ENCODE measurements around the gene ZNF396.
A peak's percentile ranks its signal among the peaks of the same experiment; 100 is the strongest.

ZNF396 gene

DNA sequence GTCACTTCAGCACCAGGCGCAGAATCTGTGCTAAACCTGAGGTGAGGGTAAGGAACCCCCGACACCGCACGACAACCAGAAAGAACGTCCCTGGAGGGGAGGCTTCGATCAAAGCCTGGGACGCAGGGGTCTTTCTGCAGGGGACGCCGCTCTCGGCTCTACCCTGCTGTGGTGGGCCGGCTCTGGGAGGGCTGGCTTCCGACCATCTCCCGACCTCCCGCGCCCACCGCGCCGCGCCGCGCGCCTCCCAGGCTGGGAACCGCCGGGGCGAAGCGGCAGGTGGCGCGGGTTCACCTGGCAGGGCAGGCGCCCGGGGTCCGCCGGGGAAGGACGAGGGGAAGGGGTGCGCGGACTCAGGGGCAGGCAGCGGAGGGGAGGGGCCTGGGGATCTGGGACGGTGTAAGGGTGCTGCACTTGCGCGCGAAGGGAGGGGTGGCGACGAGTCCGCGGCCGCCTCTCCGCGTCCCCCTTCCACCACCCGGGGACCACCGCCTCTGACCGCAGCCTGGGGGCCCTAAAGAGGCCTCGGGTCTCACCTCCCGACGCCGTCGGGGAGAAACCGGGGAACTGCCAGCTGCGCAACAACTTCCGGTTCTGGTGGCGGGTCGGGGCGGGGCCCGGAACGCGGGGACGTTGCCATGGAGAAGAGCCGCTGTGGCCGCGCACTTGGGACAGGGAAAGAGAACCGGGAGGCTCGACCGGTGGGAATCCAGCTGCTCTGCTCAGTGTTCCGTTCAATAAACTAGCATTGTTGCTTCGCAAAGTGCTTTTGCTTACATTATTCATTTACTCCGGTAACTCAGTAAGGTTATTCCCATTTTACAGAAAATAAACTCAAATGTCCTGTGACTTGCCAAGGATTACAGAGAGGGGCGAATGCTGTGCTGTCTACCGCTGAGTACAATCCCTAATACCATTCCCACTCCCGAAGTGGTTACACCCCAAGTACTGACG, at the start of gene ZNF396:
TSS of gene ZNF396 (minus strand) at position 596 of the 954 bp plus-strand sequence. CDS start 3,045 bp downstream, outside the sequence.
- peak within 1 kb of the TSS; percentile 71 for H3K4me3 ChIP-seq (ENCODE audit: low read depth, low read length)

DNA sequence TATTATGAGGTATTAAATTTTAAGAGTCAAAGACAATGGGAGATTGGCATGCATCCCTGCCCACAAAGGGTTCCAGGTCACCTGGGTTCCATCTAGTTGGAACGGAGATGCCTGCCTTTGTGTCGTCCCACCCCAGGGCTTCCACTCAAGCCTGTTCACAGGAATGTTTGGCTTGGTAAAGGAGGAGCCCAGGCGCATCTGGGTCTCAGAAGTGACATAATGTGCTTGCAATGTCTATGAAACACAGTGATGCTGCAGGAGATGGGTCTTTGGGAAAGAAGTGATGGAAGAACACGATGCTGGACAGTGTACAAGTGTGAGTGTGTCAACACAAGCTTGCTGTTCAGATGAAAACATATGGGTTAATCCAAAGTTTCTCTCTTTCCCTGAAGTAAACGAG, 49.6 kb upstream of the ZNF396 start:
- no peak overlapping the region for H3K4me3 ChIP-seq (ENCODE audit: low read depth, low read length)

DNA sequence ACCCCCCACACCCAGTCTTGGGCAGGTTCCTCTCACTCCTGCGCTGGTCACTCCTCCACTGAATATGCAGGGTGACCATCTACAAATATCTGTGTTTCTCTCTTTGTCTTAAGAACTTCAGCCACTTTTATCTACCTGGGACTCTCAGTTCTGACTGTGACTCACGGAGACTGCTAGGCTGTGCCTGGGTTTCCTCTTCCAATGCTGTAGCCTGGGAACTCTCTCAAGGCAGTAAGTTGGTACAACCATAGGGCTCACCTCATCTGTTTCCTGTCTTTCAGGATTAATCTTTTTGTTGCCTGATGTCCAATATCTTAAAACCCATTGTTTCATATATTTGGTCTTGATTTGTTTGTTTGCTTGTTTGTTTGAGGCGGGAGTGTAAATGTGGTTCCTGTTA, 47.2 kb upstream of the ZNF396 start:
- no peak overlapping the region for H3K4me3 ChIP-seq (ENCODE audit: low read depth, low read length)

DNA sequence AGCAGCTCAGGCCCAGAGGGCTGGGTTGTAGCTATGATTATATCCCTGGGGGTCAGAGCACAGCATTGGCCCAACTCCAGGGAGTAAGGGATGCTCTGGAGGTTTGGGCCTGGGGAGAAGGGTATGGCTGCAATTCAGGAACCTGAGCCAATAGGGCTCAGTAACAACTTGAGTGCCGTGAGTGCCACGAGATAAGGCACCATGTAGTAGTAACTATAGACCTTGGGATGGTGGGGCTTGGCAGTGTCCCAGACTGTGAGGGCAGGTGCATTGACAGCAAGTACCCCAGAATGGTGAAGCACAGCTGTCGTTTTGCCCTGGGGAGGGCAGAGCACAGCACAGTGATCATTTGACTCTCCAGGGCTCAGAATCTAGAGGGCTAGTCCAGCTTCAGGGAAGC, 45.1 kb upstream of the ZNF396 start:
- H3K4me3 ChIP-seq (ENCODE audit: low read depth, low read length), result no peak overlapping the region

DNA sequence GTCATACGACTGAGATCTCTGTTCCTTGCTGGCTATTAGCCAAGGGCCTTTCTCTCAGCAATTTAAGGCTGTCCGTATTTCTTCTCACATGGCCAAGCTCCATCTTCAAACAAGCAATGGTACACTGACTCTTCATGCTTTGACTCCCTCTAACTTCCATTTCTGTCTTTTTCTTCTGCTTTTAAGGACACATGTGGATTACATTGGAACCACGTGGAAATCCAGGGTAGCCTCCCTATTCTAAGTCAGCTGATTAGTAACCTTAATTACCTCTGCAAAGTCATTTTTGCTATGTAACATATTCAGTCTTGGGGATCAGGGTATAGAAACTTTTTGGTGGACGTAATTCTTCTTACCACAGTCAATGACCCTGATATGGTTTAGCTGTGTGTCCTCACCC, 41.5 kb upstream of the ZNF396 start:
- no peak overlapping the region for H3K4me3 ChIP-seq (ENCODE audit: low read depth, low read length)

DNA sequence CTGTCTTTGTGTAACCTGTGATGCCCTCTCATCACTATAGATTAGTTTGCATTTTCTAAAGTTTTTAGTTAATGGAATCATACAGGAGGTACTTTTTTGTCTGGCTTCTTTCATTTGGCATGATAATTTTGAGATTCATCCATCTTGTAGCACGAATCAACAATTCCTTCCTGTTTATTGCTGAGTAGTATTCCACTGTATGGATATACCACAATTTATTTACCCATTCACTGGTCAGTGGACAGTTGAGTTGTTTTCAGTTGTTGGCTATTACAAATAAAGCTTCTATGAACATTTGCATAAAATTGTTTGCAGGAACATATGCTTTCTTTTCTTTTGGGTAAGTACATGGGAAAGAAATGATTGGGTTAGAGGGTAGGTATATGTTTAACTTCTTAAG, 40.1 kb upstream of the ZNF396 start:
- no peak overlapping the region for H3K4me3 ChIP-seq (ENCODE audit: low read depth, low read length)

DNA sequence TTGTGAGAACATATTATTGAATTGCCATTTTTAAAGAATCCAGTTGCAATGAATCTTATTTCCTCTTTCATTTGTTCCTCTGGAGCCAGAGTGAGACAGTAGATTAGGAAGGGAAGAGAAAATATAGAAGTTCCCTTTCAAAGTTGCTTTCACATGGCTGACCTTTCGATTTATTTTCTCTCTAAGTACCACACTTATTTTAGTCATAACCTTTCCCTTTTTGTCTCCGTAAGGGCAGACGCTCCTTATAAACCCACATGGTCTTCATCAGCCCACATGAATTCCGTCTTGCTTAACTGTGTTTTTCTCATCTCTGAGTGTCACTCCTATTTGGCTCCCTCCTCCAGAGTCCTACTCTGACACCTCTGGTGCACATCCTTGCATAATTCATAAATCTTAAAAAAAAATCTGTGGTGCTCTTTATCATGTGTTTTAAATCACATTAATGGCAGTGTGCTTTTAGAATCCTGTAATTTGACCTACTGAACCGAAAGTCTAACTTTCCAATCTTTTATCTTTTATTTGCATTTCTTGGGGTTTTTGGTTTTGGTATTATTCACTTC, 38.5 kb upstream of the ZNF396 start:
- no peak overlapping the region for H3K4me3 ChIP-seq (ENCODE audit: low read depth, low read length)

DNA sequence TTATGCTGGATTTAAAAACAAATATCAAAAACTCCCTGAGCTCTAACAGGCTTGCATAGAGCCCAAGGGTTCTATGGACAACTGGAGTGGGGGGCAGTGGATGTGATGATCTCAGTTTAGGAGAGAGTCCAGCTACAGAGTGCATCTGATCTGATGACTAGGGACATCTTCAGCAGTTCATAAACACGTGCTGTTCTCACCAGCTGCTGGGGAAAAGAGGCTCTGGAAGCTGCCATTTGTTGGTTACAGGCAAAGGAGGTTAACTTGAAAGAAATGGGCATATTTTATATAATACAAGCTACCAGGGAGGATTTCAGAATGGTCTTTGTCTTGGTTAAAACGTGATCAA, 36.0 kb upstream of the ZNF396 start:
- no peak overlapping the region for H3K4me3 ChIP-seq (ENCODE audit: low read depth, low read length)

DNA sequence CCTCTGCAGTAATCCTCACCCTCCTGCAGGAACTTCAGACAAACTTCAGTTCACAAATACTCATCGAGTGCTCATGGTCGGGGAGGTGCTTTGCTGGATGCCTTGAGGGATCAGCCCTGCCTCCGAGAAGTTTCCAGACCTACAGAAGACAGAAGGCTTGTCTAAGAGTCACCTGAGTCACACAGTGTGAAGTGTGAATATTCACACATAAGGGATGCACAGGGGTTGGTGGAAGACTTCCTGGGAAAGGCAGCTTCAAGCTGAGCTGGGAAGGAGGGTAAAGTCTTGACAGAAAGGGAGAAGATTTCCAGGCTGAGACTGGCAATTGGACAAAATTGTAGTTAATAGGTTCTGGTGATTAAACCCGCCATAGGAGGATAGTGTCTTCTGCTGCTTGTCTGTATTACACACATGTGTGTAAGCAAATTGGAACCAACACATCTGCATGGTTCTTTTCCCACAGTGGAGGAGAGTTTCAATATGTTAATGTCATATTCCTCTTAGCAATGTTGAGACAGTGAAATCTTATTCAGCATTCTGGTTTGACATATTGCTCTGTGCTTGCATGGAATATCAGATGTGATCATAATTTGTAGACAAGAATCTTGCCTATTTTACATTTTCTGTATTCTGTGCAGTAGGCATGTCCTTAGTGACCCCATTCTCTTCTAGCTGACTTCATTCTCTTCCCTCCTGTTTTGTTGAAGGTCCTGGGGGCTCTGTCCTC, 34.7 kb upstream of the ZNF396 start:
- no peak overlapping the region for H3K4me3 ChIP-seq (ENCODE audit: low read depth, low read length)

DNA sequence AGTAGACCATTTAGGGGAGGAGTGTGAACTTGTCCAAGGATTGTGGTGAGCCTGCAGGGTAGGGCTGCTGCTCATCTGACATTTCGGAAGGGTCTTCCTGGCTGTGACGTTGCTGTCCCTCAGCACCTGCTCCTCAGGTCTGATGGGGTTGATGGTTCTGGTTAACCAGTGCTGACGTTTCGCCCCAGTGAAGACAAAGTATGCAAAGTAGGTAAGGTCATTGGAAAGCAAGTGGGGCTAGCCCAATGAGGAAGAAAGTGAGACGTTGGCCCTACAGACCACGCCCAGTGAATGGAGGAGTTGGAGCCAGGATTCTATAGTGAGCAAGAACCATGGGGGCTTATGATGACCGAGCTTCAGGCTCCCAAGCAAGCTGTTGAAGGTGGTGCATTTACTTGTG, 33.4 kb upstream of the ZNF396 start:
- no peak overlapping the region for H3K4me3 ChIP-seq (ENCODE audit: low read depth, low read length)

DNA sequence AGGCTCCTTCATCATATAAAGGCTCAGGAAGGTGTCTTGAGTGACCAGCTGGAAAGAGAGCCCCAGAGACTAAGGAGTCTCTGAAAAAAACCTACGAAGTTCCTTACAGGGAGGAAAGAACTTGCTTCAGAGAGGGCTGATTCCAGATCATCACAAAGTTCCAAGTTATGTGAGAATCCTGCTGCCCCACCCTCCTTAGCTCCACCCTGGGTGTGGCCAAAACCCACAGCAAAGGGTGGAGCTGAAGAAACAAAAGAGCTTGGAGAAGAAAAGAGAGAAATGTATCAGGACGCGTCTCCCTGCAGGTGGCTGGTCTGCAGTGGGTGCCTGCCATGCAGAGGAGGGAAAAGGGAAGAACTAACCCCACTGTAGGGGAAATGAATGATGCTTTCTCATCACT, 32.8 kb upstream of the ZNF396 start:
- no peak overlapping the region for H3K4me3 ChIP-seq (ENCODE audit: low read depth, low read length)

DNA sequence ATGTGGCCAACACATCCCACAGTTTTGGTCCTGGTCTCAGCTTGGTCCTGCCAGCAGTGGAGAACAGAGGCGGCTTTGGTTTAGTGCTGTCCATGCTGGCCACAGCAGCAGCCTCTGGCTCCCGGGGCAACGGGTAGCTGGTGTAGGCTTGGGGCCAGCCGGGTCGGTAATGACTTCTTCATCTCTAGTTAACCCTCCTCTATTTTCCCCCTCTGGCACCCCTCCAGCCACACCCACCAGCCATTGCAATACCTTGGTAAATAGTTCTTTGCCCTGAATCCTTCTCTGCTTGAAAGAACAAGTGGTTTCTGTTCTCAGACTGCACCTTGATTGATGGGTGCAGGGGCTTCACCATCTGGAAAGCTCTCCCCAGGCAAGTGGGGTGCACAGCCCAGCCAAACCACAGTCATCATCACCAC, 31.7 kb upstream of the ZNF396 start:
- no peak overlapping the region for H3K4me3 ChIP-seq (ENCODE audit: low read depth, low read length)

DNA sequence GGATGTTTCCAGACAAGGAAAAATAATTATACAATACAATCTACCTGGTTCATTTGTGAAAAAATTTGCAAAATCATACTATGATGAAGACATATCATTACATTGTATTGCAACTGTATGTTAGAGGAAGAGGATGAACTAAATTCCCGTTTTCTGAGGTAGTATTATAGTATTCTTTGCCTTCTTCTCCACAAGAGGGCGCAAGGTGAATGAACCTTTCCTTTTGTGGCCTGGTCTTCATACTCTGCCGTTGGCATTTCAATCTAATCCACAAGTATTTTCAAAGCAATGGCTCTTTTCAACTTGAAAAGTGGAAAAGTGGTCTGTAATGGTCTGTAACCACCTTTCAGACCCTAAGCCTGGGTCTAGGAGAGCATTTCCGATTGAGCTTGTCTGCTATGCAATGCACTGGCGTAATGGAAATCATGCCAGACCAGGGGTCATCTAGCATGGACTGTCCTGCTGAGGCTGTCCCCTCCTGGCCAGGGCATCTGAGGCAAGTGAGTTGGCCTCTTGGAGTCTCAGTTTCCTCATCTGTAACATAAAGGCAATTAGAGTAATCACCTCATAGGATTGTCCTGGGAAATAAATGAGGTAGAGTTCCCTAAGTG, 30.8 kb upstream of the ZNF396 start:
- H3K4me3 ChIP-seq (ENCODE audit: low read depth, low read length), result no peak overlapping the region

DNA sequence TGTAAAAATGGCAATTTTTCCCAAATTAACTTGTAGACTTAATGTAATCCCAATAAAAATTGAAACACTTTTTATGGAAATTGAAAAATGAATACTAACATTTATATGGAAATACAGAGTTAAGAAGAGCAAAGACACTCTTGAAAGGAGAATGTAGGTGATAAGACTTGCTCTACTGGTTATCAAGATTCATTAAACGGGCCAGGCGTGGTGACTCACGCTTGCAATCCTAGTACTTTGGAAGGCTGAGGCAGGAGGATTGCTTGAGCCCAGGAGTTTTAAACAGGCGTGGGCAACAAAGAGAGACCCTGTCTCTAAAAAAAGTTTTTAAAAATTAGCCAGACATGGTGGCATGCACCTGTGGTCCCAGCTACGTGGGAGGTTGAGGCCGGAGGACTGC, 29.5 kb upstream of the ZNF396 start:
- no peak overlapping the region for H3K4me3 ChIP-seq (ENCODE audit: low read depth, low read length)

DNA sequence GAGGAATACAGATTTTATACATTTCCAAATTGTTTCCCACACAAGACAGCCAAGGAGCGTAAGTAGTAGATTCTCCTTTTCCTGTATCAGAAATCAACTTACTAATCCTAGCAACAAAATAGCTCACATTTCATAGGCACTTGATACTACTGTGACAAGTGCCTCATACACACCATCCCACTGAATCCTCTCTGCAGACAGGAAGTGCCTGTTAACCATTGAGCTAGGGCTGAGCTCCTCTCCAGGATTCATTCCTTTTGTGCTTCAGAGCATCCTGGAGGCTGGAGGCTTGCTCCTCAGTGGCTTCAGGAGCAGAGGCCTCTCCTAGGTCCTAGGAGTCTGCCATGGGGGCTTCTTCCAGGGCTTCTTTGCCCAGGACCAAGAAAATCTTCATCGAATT, 20.8 kb upstream of the ZNF396 start:
- H3K4me3 ChIP-seq (ENCODE audit: low read depth, low read length), result no peak overlapping the region

DNA sequence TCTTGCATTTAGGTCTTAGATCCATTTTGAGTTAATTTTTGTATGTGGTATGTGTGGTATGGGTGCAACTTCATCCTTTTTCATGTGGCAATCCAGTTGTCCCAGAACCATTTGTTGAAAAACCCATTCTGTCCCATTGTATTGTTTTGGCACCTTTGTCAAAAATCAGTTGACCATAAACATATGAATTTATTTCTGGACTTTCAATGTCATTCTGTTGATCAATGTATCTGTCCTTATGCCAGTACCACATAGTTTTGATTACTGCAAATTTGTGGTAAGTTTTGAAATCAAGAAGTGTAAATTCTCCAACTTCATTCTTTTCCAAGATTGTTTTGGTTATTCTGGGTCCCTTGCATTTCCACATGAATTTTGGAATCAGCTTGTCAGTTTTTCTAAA, 16.6 kb upstream of the ZNF396 start:
- H3K4me3 ChIP-seq (ENCODE audit: low read depth, low read length), result no peak overlapping the region

DNA sequence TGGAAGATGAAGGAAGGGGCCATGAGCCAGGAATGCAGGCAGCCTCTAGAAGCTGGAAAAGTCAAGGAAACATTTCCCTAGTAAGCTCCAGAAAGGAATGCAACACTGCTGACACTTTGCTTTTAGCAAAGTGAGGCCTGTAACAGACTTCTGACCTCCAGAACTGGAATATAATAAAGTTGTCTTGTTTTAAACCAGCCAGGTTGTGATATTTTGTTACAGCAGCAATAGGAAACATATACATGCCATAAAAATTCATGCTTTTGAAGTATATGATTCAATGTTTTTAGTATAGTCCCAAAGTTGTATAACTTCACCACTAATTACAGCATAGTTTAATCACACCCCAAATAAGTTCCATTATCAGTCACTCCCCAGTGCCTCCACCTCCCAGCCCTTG, 15.2 kb upstream of the ZNF396 start:
- no peak overlapping the region for H3K4me3 ChIP-seq (ENCODE audit: low read depth, low read length)

DNA sequence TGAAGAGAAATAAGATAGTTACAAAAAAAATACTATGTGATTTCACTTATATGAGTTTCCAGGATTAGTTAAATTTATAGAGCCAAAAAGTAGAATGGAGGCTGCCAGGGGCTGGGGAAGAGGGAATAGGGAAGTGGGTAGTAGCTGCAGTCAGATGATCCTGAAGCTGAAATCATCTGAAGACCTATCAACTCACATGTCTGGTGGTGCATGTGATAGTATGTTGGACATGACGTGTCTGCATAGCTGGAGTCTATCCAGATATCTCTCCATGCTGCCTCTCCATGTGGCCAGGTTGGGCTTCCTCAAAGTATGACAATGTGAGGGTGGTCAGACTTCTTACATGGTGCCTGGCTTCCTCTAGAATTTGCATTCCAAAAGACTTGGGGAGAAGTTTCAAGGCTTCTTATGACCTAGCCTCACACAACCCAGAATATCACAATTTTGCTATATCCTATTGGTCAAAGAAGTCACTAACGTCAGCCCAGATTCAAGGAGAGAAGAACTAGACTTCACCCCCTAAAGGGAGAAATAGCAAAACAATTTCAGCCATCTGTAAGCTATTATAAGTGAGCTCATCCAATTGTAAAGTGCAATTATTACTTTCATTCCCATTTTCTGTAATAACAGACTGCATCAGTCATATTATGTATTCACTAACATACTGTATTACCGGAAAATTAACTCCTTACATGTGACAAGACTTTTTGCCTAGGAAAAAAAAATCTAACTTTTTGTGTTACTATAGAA, 14.0 kb upstream of the ZNF396 start:
- no peak overlapping the region for H3K4me3 ChIP-seq (ENCODE audit: low read depth, low read length)

DNA sequence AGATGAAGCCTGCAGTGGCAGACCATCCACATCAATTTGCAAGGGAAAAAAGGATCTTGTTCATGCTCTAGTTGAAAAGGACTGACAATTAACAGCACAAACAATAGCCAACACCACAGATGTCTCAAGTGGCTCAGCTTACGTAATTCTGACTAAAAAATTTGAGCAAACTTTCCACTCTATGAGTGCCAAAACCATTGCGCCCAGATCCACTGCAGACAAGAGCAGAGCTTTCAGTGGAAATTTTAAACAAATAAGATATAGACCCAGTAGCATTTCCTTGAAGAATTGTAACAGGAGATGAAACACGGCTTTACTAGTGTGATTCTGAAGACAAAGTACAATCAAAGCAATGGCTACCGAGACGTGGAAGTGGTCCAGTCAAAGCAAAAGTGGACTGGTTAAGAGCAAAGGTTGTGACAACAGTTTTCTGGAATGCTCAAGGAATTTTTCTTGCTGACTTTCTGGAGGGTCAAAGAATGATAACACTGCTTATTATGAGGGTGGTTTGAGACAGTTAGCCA, 12.0 kb upstream of the ZNF396 start:
- H3K4me3 ChIP-seq (ENCODE audit: low read depth, low read length), result no peak overlapping the region

DNA sequence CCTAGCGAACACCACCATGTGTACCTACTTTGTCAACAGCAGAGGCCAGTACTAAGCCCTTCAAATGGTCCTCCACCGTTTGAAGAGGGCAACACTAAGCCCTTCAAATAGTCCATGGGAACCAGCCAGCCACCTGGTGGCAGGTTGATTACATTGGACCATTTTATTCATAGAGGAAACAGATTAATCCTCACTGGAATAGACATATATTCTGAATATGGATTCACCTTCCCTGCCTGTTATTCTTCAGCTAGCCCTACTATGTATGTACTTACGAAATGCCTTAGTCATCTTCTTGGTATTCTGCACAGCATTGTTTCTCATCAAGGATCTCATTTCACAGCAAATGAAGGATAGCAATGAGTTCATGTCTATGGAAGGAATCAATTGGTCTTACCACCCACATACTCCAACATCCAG, 10.0 kb upstream of the ZNF396 start:
- H3K4me3 ChIP-seq (ENCODE audit: low read depth, low read length), result no peak overlapping the region
